Effector CD8-positive, alpha-beta T cell (primary cell): ENCODE measurements around the gene MARCHF9.
"Not testable (repeated sequence)": the region's sequence is repeated elsewhere in the genome, so short reads cannot be mapped to it uniquely, and the experiment has no call there.

Experiments
- DNase-seq: peaks from one replicate; lab custom pipeline; 2025; lab: John Stamatoyannopoulos, UW
- total RNA-seq, 4 experiments: gene quantifications; one replicate each; lab custom pipeline; 2026; lab: John Stamatoyannopoulos, UW

The MARCHF9 gene, protein sequence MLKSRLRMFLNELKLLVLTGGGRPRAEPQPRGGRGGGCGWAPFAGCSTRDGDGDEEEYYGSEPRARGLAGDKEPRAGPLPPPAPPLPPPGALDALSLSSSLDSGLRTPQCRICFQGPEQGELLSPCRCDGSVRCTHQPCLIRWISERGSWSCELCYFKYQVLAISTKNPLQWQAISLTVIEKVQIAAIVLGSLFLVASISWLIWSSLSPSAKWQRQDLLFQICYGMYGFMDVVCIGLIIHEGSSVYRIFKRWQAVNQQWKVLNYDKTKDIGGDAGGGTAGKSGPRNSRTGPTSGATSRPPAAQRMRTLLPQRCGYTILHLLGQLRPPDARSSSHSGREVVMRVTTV
- 29.4 to 58.2 (median 40.1) reads per million in 4 experiments for total RNA-seq

DNA sequence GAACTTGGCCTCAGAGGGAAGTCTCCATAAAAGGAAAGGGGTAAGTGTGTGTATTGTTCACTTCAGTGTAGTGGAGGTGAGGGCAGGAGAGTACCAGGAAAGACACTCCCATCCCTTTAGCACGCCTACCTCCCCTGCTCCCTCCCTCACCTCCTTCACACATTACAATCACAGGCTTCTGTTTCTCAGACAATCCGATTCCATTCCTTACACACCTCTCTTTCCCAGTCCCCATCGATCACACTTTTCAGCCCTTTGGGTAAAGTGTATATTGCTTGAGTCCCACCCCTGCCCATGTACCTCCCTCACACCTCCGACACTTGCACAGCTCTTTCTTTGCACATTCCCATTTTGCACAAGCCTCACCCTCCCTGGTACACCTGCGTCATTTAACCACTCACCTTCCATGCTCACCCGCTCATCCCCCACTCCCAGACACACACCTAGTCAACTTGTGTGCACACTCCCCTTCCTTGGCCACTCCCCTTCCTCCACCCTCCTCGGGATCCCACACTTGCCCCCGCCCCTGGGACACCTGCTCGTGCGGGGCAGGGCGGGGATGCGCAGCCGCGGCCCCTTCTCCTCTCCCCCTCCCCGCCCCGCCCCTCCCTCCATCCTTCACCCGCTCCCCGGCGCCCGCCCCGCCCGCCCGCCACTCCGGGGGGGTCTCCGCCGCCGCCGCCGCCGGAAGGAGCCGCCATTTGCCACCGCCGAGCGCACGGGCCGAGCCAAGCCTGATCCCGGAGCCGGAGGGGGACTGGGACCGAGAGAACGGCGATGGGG is at the start of gene MARCHF9:
MARCHF9 (plus strand) TSS at position 693 of the 783 bp plus-strand sequence. CDS start 426 bp downstream, outside the sequence.
- peak; percentile 76 for DNase-seq

DNA sequence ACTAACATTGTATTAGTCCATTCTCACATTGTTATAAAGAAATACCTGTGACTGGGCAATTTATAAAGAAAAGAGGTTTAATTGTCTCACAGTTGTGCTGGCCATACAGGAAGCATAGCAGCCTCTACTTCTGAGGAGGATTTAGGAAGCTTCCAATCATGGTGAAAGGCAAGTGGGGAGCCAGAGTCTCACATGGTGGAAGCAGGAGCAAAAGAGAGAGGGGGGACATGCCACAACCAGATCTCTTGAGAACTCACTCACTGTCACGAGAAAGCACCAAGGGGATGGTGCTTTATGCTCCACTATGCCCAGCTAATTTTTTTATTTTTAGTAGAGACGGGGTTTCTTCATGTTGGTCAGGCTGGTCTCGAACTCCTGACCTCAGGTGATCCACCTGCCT is 47.7 kb upstream of the MARCHF9 start:
- no peak for DNase-seq

DNA sequence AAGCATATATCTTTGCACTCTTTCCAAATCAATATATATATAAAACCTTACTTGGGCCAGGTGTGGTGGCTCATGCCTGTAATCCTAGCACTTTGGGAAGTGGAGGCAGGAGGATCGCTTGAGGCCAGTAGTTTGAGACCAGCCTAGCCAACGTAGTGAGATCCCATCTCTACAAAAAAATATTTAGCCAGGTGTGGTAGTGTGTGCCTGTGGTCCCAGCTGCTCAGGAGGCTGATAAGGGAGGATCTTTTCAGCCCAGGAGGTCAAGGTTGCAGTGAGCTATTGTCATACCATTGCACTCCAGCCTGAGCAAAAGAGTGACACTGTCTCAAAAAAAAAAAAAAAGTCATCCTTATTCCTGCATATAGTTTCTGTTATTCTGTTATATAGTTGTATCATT is 46.6 kb upstream of the MARCHF9 start:
- DNase-seq = no peak

DNA sequence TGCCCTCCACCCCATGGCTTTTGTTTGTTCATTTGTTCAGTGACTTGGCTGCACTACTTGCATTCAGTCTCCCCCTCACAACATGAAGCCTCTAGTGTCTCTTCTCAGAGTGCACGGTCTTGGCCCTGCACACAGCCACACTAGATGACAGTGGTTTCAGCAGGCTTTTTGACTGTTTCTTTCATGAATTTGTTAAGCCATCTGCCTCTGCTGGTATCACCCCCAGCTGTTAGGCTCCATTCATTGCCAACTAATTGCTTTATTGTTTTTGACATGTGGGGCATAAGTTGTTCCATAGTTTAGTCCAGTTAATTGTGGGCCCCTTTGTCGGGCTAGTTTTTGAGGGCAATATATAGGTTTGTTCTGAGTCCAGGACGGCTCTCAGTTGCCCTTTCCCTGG is 42.2 kb upstream of the MARCHF9 start:
- no peak for DNase-seq

DNA sequence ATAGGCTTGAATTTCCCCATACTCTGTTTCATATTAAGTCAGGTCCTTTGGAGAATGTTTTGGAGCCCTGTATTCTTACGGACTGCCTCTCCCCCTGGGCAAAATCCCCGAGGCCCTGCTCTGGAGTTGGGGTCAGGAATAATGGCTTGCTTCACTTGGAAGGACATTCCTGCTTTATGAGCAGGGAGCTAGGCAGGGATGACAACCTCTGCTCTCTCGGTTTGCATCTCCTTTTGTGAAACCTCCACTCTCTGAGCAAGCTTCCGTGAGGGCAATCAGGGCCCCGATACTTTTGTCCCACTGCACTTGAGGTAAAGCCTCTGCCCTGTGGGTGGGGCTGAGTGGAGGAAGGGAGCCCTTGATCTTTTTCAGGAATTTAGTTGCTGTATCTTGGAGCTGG is 41.7 kb upstream of the MARCHF9 start:
- DNase-seq = no peak

DNA sequence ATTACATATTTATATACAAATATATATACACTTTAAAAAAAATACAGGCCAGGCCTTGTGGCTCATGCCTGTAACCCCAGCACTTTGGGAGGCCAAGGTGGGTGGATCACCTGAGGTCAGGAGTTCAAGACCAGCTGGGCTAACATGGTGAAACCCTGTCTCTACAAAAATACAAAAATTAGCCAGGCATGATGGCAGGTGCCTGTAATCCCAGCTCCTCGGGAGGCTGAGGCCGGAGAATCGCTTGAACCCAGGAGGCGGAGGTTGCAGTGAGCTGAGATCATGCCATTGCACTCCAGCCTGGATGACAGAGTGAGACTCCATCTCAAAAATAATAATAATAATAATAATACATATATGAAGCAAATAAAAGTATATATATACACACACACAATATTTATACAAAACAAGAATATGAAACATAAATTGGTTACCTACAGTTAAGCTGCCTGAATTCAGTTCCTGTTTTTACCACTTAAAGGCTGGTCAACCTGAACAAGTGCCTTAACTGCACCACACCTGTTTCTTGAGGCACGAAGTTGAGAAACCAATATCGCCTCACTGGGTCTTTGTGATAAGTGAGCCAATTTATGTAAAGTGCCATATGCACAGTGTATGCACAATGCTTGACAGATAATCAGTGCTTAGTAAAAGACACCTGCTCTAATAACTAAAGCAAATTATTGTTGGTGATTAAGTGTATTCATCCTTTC is 39.7 kb upstream of the MARCHF9 start:
- DNase-seq = not testable (repeated sequence)

DNA sequence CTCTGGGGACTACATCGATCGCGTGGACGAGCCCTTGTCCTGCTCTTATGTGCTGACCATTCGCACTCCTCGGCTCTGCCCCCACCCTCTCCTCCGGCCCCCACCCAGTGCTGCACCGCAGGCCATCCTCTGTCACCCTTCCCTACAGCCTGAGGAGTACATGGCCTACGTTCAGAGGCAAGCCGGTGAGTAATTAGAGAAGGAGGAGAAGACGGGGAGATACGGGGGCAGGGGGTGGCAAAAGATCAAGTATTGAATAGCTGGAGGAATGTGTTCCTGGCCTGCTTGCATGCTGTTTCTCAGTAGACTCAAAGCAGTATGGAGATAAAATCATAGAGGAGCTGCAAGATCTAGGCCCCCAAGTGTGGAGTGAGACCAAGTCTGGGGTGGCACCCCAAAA is 39.1 kb upstream of the MARCHF9 start:
- no peak for DNase-seq

DNA sequence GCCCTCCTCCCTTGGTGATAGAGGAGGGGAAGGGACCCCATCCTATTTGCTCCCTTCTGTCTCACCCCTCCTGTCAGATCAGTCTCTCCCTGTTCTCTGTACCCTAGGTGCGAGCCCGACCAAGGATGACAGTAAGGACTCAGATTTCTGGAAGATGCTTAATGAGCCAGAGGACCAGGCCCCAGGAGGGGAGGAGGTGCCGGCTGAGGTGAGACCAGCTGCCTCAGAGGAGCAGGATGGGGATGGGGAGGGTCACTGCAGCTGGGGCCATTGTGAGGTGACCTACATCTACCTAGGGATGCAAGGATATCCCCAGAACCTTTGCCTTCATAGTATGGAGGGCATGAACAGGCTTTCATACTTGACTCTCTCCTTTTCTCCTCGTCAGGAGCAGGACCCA is 38.6 kb upstream of the MARCHF9 start:
- DNase-seq = no peak

DNA sequence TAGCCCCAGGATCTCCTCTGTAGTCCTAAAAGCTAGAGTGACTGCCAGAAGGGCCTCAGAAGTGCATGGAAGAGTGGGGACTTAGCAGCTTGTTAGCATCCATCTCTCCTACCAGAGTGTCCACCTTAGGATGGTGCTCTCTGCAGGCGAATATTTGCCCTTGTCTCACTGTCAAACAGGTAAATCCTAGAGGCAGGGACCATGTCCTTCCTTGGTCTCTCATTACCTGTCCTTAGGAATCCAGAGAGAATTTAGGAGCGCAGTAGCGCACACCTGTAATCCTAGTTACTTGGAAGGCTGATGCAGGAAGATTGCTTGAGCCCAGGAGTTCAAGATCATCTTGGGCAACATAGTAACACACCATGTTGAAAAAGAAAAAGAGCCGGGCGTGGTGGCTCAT is 37.8 kb upstream of the MARCHF9 start:
- no peak for DNase-seq

DNA sequence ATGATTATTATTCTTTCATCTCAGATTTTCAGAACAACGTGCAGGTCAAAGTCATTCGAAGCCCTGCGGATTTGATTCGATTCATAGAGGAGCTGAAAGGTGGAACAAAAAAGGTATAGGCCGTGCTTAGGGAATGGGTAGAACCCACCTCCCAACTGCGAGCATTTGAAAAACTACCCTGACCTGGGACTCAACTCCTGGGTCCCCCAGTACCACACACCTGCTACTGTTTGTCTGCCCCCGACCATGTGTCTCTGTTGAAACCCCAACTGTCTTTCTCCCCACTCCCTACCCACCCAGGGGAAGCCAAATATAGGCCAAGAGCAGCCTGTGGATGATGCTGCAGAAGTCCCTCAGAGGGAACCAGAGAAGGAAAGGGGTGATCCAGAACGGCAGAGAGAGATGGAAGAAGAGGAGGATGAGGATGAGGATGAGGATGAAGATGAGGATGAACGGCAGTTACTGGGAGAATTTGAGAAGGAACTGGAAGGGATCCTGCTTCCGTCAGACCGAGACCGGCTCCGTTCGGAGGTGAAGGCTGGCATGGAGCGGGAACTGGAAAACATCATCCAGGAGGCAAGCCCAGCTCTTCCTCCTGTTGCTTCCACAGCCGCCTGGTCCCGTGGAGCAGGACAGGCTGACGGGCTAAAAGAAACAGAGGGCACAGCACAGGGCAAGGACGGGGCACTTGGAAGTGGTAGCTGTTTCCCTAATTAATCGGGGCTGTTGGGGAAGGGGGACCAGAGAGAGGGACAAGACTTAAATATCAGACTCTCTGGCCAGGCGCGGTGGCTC is 36.9 kb upstream of the MARCHF9 start:
- no peak for DNase-seq

DNA sequence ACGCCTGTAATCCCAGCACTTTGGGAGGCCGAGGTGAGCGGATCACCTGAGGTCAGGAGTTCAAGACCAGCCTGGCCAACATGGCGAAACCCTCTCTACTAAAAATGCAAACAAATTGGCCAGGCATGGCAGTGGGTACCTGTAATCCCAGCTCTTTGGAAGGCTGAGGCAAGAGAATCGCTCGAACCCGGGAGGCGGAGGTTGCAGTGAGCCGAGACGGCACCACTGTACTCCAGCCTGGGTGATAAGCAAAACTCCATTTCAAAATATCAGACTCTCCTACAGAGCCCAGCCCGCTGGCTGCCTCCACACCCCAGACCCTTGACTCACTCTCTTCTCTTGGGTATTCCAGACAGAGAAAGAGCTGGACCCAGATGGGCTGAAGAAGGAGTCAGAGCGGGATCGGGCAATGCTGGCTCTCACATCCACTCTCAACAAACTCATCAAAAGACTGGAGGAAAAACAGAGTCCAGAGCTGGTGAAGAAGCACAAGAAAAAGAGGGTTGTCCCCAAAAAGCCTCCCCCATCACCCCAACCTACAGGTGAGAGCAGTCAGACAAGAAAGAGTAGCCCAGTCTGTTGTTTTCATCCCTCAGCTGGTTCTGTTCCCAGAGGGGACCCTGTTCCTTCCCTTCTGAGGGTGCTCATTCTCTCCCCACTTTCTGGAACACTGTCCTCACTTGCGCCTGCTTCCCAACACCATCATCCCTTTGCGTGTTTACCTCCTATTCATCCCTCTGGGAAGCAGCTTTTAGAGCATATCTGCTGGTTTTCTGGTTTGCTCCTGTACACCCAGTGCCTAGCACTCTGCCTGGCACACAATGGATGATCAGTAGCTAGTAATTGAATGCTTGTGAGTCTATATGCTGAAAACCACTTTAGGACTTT is 36.0 kb upstream of the MARCHF9 start:
- no peak for DNase-seq

DNA sequence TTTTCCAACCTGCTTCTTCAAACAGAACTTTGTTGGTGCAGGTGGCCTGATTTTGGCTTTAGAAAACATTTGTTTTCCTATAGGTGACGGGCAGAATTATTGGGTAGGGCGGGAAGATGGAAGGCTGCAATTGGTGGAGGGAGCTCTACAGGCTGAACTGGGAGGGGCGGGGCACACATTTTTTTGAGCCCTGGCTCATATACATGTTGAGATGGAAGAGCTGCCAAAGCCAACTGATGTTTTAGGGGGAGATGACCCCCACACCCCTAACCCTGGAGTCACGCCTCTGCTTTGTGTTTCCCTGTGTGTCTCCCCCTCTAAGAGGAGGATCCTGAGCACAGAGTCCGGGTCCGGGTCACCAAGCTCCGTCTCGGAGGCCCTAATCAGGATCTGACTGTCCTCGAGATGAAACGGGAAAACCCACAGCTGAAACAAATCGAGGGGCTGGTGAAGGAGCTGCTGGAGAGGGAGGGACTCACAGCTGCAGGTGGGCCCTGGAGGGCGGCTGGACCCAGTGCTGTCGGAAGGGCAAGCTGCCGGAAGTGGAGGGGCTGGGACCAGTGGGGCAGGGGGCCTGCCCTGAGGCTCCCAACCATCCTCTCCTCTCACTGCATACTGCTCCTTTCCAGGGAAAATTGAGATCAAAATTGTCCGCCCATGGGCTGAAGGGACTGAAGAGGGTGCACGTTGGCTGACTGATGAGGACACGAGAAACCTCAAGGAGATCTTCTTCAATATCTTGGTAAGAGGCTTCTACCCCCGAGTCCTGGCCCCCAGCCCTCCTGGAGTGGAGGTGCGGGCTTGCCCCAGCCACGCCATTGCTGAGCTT is 34.9 kb upstream of the MARCHF9 start:
- no peak for DNase-seq

DNA sequence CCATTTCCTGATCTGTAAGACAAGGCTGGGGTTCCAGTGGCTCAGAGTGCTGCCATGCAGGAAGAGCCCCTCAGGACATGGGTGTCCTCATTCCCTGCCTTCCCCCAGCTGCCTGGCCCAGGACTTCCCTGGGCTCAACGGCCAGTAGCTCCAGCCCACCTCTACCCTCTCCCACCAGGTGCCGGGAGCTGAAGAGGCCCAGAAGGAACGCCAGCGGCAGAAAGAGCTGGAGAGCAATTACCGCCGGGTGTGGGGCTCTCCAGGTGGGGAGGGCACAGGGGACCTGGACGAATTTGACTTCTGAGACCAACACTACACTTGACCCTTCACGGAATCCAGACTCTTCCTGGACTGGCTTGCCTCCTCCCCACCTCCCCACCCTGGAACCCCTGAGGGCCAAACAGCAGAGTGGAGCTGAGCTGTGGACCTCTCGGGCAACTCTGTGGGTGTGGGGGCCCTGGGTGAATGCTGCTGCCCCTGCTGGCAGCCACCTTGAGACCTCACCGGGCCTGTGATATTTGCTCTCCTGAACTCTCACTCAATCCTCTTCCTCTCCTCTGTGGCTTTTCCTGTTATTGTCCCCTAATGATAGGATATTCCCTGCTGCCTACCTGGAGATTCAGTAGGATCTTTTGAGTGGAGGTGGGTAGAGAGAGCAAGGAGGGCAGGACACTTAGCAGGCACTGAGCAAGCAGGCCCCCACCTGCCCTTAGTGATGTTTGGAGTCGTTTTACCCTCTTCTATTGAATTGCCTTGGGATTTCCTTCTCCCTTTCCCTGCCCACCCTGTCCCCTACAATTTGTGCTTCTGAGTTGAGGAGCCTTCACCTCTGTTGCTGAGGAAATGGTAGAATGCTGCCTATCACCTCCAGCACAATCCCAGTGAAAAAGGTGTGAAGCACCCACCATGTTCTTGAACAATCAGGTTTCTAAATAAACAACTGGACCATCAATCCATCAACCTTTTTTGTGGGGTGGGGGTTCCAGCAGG is 34.0 kb upstream of the MARCHF9 start:
- DNase-seq = no peak

DNA sequence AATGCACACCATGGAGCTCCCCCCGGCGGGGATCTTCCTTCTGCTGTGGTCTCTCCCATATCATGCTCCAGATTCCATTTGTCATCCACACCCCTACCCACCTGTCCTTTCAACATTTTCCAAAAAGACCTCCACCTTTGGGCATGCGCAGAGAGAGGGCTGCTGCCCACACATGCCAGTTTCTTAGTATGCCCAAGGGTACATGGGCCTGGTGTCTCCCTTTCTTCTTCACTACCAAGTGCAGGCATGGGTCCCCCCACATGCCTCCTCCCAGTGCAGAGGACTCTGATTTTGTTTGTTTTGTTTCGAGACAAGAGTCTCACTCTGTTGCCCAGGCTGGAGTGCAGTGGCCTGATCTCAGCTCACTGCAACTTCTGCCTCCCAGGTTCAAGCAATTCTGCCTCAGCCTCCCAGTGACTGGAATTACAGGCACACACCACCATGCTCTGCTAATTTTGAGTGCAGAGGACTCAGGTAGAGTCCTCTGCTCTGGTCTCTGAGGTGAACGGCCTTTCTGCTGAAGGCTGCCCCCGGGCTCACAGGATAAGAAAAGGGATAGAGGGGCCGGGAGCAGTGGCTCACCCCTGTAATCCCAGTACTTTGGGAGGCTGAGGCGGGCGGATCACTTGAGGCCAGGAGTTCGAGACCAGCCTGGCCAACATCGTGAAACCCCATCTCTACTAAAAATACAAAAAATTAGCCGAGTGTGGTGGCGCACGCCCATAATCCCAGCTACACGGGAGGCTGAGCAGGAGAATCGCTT is 32.9 kb upstream of the MARCHF9 start:
- not testable (repeated sequence) for DNase-seq

DNA sequence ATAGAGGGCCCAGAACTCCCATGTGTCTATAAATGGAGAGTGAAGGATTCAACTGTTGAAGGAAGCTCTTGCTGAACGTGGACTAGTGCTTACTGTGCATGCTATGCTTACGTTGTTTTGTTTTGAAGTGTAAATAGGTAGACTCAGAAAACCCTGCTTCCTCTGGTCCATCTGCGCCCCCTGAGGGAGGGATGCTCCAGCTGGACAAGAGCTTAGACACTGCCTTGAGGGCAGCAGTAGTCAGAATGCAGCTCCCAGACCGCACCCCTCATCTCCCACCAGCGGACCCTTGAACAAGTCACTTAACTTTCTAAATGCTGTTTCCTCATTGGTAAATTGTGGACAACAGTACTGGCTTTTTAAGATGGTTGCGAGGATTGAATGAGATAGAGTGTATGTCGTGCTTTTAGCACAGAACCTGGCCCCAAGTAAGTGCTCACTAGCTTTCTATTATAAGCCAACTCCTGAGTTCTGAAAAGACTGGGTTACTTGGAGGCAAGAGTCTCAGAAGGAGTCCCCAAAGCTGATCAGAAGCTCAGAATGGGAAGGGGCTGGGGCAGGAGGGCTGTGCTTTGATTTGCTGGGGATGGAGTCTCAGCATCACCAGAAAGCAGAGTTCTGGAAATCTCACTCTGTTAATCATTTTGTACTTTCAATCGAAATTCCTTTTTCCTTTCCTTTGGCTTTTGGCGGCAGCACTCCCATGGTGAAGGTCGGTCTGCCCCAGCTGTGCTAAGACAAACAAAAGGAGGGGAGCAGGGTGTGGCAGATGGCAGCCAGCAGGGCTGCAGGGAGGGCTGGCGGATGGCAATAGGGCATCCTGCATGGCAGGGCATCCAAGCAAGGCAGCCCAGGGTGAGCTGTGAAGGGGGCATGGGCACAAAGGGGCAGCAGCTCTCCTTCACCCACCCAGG is 31.9 kb upstream of the MARCHF9 start:
- no peak for DNase-seq

DNA sequence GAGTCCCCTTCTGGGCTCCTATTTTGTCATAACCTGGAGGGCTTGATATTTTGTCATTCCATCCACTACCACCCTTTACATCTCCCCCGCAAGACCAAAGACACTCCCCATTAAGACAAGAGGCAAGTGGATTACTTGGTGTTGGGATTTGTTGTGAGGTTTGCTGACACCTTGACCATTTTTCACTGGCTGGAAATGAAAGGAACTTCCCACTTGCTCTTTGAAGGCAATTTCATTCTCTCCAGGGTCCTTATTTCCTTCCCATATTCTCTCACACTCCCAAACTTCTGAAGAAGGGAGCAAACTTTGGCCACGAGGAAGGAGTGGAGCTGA is 31.3 kb upstream of the MARCHF9 start:
- no peak for DNase-seq
